Measurements from ENCODE around the gene SCUBE1. TPM values are rescaled to one million over a fixed set of nuclear protein-coding genes. Genes with fewer than 3 reads are reported as not detected.

The SCUBE1 gene
- total RNA-seq = under 1 TPM in 1 of 2 experiments, not detected in 1; 0.07 TPM

DNA sequence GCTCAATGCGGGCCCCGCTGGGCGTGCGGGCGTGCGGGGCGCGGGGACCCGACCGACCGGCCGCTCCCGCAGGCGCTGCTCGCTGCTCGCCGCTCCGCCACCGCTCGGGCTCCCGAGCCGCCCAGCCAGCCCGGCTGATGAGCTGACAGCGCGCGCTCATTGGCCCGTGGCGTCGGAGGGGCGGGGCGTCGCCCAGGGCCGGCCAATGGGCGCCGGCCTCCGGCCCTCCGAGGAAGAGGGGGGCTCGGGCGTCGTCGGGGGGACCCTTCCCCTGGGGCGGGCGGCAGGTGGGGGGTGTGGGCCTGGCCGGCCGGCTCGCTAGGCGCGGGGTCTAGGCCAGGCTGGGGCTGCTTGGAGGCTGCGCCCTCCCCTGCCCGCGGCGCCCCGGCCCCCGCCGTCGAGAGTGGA lies at the start of gene SCUBE1:
TSS of gene SCUBE1 (minus strand) at position 111 of the 408 bp plus-strand sequence. CDS start 111 bp downstream, outside the sequence.
- Mint-ChIP-seq H3K27ac (no peak within 1 kb of the TSS), H3K9me3 (no peaks in the 10 kb centered on the region), H3K36me3 (ENCODE audit: low read depth) (no peaks in the 10 kb centered on the region), H3K4me1 (ENCODE audit: low read depth) (peaks cover 6% of the 10 kb centered on the region), H3K27me3 (peaks cover 48% of the 10 kb centered on the region), H3K4me3 (no peak within 1 kb of the TSS)
- peak; percentile 64 for ATAC-seq
- TF ChIP-seq, protein P1, sequence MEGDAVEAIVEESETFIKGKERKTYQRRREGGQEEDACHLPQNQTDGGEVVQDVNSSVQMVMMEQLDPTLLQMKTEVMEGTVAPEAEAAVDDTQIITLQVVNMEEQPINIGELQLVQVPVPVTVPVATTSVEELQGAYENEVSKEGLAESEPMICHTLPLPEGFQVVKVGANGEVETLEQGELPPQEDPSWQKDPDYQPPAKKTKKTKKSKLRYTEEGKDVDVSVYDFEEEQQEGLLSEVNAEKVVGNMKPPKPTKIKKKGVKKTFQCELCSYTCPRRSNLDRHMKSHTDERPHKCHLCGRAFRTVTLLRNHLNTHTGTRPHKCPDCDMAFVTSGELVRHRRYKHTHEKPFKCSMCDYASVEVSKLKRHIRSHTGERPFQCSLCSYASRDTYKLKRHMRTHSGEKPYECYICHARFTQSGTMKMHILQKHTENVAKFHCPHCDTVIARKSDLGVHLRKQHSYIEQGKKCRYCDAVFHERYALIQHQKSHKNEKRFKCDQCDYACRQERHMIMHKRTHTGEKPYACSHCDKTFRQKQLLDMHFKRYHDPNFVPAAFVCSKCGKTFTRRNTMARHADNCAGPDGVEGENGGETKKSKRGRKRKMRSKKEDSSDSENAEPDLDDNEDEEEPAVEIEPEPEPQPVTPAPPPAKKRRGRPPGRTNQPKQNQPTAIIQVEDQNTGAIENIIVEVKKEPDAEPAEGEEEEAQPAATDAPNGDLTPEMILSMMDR (IDR thresholded peaks at IDR 0.05) = no peak
- DNase-seq = peak; percentile 48
- ChIA-PET POLR2A (no interaction called here), CTCF (interaction anchor here (5.5 kb wide), 1 partner anchor 113 kb away, joined by 109 read pairs; no protein-coding TSS in a partner anchor)
- intact Hi-C loops (cut with micrococcal nuclease) = no loop called here

DNA sequence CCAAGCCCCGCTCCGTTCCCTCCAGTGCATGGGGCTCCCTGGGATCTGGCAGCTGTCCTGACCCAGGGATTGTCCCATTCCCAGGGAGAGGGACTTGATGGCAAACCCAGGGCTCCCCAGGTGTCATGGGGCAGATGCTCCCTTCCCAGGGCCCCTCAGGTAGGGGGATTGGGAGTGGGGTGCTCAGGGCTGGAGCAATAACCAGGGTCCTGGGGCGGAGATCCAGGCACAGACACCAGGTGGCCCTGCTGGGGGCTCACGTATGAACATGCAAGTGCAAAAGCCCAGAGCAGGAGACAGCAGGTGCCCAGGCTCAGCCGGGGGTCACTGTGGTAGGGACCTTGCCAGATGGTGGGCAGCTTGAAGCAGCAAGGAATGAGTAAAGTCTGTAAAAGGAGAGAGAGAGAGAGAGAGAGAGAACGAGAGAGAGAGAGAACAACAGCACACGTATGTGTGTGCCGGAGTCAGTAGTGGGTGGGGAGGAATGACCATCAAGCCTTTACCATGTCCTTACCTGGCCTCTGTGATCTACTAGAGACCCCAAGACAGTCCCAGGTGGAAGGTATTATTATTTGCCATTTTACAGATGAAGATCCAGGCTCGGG lies 49.3 kb upstream of the SCUBE1 start:
- TF ChIP-seq, protein P1 (IDR thresholded peaks at IDR 0.05) = no peak
- H3K4me1 Mint-ChIP-seq (ENCODE audit: low read depth) = no peaks in the 10 kb centered on the region
- intact Hi-C loops (cut with micrococcal nuclease) = no loop called here
- CTCF ChIA-PET = no interaction called here
- H3K4me3 Mint-ChIP-seq = no peak overlapping the region
- H3K36me3 Mint-ChIP-seq (ENCODE audit: low read depth) = no peaks in the 10 kb centered on the region
- H3K9me3 Mint-ChIP-seq = no peaks in the 10 kb centered on the region
- no peak for DNase-seq
- H3K27me3 Mint-ChIP-seq = peaks cover 9% of the 10 kb centered on the region
- no peak overlapping the region for H3K27ac Mint-ChIP-seq
- no peak for ATAC-seq
- POLR2A ChIA-PET = no interaction called here

DNA sequence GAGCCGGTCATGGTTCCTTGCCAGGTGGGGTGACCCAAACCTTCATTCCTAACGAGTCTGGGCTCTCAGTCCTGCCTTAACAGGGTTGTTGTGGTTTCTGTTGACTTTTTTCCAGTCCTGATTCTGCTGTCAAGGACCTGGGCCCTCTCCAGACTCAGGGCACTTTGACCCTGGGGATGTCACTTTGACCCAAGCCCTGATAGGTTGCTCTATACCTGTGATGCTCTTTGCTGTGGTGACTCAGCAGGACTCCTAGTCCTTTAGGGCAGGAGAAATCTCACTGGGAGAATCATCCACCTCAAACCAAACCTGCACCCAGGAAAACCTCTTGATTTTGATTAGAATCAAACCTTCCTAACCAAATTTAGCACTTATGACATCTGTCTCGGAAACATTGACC lies 48.1 kb upstream of the SCUBE1 start:
- CTCF ChIA-PET = no interaction called here
- POLR2A ChIA-PET = no interaction called here
- TF ChIP-seq, protein P1 (IDR thresholded peaks at IDR 0.05) = no peak
- no peak for ATAC-seq
- no peak for DNase-seq
- Mint-ChIP-seq H3K36me3 (ENCODE audit: low read depth) (no peaks in the 10 kb centered on the region), H3K4me3 (no peak overlapping the region), H3K27me3 (peaks cover 15% of the 10 kb centered on the region), H3K9me3 (no peaks in the 10 kb centered on the region), H3K4me1 (ENCODE audit: low read depth) (no peaks in the 10 kb centered on the region), H3K27ac (no peak overlapping the region)
- intact Hi-C loops (cut with micrococcal nuclease) = no loop called here

DNA sequence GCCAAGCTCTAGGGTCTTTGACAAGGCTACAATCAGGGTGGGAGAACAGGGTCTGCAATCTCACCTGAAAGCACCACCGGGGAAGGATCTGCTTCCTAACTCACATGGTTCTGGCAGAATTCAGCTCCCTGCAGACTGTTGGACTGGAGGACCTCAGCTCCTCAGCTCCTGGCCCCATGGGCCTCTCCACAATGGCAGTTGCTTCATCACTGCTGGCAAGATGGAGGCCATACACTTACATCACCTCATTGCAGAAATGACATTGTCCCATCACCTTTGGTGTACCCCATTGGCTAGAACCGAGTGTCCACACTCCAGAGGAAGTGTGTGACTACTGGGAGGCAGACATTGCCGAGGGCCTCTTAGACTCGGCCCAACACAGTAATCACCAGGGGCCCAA lies 47.7 kb upstream of the SCUBE1 start:
- ChIA-PET CTCF (no interaction called here), POLR2A (no interaction called here)
- DNase-seq (no peak), ATAC-seq (no peak)
- intact Hi-C loops (cut with micrococcal nuclease) = no loop called here
- TF ChIP-seq, protein P1 (IDR thresholded peaks at IDR 0.05) = no peak
- no peaks in the 10 kb centered on the region for H3K36me3 Mint-ChIP-seq (ENCODE audit: low read depth)
- H3K27ac Mint-ChIP-seq = no peak overlapping the region
- H3K4me1 Mint-ChIP-seq (ENCODE audit: low read depth) = no peaks in the 10 kb centered on the region
- no peaks in the 10 kb centered on the region for H3K9me3 Mint-ChIP-seq
- peaks cover 16% of the 10 kb centered on the region for H3K27me3 Mint-ChIP-seq
- no peak overlapping the region for H3K4me3 Mint-ChIP-seq

DNA sequence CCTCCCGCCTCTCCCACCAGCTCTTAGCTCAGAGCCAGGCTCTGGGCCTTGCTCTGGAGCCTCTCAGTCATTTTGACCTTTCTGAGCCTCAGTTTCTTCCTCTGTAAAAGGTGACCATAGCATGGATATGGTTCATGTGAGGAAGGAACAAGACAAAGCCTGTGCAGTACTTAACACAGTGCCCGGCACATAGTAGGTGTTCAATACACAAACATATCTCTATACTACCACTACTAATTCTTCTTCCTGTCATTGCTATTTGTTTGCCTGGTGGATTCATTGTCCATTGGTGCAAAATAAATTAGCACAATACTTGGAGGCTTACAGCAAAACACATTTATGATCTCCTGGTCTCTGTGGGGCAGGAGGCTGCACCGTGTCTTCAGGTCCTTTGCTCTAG lies 47.0 kb upstream of the SCUBE1 start:
- TF ChIP-seq, protein P1 (IDR thresholded peaks at IDR 0.05) = no peak
- ATAC-seq = no peak
- ChIA-PET CTCF (no interaction called here), POLR2A (no interaction called here)
- H3K9me3 Mint-ChIP-seq = no peaks in the 10 kb centered on the region
- peaks cover 19% of the 10 kb centered on the region for H3K27me3 Mint-ChIP-seq
- intact Hi-C loops (cut with micrococcal nuclease) = no loop called here
- H3K4me3 Mint-ChIP-seq = no peak overlapping the region
- no peaks in the 10 kb centered on the region for H3K36me3 Mint-ChIP-seq (ENCODE audit: low read depth)
- no peaks in the 10 kb centered on the region for H3K4me1 Mint-ChIP-seq (ENCODE audit: low read depth)
- DNase-seq = no peak
- no peak overlapping the region for H3K27ac Mint-ChIP-seq
